ENCODE data around the gene FADS2.
"Not testable (repeated sequence)": the region's sequence is repeated elsewhere in the genome, so short reads cannot be mapped to it uniquely, and the experiment has no call there.

Gene FADS2

DNA sequence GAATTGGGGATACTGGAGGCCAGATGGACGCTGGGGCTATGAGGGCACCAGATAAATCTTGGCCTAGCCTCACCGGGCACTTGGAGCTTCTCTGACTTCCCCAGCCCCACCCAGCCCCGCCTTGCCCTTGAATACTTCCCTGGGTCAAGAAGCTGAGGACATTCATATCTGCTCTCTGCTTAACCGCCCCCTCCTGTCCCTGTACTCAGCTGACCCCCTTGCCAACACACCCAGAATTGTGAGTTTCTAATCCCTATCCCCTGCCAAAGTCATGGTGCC, 41.3 kb downstream of the FADS2 start:
- no peak for DNase-seq

DNA sequence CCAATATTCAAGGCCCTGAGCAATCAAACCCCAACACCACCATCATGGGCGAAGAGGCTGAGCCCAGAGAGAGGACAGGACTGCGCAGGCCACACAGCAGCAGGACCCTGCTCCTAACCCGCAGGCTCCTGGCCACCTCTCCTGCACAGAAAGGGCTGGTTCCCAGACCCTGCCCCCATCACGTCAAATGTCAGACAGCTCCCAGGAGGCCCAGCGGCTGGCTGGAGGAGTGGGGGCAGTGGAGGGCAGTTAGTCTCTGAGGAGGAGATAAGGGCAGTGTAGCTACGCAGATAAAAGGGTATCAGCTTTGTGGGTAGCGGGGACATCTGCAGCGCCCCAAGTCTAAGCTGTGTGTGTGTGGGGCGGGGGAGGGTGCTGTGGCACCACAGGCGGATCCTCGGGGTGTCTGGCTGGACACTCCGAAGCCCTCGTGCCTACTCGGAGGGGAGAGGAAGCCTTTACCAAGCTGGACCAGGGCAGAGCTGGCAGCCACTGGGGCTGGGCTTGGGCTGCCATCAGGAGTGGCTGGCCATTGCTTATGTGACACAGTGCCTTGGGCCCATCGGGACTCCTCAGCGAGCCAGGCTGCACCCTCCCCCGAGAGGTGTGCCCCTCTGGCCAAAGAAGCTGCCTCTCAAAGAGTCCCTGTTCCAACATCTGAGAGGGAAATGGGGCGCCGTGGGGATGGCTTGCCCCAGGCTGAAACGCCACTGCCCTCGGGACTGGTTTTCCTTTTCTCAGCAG, 41.8 kb downstream of the FADS2 start:
- no peak for DNase-seq

DNA sequence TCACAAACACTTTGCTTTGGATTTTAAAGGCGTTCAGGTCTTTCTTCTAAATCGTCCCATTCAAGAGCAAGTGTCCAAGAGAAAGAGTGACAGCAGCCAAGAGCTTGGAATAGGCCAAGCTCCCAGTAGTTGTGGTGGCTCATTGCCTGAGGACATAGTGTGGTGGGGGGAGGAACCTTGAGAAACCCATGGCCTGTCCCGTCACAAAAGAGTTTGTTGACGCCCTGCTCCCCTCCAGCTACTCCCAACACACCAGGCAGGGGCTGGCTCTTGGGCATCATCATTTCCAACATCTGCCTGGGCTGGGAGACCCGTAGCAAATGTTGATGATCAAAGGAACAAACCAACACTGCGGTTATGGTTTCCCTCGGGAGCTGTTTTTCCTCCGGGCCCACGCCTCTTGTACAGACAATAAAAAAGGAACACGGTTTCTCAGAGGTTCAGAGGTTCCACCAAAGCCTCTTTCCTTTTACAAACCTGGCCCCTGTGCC, 42.5 kb downstream of the FADS2 start:
- DNase-seq = no peak

DNA sequence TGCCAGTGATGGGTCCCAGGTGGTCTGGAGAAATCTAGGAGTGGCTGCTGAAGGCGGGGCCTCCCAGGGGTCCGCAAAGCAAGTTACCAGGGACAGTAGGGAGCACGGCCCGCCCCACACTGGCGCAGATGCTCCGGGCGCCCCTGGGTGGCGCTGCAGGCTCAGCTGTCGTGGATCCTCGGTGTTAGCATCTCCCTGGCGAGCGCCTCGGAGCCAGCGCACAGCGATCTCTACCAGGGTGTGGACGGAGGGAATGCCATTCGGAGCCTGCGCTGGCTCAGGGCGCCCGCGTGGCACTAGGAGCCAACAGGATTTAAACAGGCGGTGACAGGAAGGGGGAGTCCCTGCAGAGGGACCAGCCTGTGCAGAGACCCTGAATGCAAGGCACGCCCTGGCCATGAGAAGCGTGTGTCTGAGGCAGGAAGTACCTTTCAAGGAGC, 43.1 kb downstream of the FADS2 start:
- peak; percentile 27 for DNase-seq

DNA sequence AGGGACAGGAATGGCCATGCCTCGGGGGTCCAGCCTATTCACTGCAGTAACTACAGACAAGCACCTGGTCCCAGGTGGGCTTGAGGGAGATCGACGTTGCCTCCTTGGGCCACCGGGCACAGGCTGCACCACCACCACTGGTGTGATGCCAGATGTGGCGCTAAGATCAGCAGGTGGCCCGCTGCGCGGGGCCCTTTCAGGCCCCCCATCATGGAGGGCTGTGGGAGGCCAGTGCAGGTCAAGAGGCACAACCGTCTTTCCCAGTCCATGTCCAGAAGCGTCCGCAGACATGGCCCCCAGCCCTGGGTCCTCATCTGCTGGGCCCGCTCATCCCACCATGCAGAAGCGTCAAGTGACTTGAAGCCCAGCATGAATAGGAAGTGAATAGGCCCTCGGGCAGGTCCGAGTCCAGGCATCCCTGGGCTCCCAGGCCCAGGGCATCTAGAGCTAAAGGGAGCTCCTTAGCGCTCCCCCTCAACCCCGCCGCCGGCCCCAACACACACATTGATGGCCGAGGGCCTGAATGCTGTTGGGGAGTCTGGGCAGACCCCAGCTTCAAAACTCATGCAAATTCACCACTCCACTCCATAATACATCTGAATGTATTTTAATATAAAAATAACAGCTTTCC, 45.0 kb downstream of the FADS2 start:
- DNase-seq = no peak

DNA sequence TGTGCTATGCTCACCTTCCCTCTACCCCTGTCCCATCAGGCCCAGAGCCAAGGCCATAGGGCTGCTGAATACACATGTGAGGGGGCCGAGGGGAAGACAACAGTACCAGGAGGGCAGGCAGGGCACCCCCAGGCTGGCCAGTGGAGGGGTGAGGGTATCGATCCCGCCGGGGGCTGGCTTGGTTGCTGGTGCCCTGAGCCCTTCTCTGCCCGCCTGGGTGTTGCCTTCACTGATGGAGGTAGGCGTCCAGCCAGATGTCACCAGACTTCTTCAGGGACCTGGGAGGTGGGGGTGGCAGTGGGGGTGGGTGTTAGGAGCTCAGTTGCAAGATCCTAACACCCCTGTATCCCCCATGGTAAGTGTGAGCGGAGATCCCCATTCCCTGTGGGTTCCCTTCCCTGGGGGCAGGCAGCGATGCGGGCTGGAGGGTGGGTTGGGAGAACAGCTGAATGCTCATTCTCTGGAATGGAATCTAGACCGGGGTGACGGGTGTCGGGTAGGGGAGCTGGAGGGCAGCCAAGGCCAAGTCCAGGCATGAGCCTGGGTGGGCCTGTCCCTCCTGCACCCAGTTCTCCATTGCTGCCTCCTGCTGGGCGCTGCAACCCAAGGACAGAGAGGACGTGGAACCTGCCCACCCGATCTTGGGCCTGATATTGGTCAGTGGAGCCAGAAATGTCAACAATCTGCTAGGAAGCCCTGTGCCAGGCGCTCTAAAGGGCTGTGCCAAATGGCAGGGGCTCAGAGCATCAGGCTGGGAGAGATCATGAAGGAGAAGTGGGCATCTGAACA, 45.7 kb downstream of the FADS2 start:
- no peak for DNase-seq

DNA sequence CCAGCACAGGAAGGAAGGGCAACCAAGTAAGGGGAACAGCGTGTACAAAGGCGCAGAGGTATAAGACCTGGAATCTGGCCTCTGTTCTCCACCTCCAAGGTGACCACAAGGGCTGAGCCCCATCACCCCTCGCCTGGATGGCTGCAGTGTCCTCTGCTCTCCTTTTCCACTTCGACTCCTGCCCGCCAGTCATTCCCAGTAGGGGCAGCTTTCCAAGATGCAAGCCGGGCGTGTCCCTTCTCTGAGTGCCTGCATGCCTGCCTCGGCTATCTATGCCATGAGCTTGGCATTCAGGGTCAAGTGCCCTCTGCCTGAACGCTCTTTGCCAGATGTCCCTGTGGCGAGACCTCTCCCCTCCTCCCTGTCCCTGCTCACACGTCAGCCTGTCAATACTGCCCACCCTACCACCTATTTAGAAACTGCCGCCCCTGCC, 46.3 kb downstream of the FADS2 start:
- DNase-seq = no peak

DNA sequence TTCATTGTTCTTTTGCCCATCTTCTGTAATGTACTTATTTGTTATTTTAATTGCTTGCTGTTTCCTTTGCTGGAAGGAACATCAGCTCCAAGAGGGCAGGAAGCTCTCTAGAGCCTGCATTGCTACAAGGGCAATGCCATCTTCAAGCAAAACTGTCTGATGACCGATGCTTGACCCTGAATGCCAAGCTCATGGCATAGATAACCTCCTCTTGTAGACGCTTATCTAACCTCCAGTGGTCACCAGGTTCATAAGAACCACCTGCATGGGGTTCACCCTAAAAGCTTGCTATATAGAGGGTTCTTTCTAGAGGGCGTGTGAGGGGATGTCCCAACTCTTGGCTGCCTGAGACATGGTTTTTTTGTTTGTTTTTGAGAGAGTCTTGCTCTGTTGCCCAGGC, 46.8 kb downstream of the FADS2 start:
- DNase-seq = no peak

DNA sequence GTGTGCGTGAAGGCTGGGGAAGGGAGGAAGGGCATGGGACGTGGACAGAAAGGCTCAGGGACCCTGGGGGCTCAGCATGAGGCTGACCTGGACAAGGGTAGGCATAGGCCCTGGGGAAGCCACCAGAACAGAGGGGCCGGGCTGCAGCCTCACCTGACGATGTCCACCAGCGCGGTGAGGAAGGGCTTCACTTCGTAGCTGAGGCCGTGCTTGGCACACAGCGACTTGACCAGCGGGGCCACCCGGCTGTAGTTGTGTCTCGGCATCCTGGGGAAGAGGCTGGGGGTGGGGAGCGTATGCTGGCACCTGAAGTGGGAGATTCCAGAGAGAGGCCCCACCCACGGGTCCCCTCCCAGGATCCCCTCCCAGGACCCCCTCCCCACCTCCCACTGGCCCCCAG, 47.6 kb downstream of the FADS2 start:
- no peak for DNase-seq

DNA sequence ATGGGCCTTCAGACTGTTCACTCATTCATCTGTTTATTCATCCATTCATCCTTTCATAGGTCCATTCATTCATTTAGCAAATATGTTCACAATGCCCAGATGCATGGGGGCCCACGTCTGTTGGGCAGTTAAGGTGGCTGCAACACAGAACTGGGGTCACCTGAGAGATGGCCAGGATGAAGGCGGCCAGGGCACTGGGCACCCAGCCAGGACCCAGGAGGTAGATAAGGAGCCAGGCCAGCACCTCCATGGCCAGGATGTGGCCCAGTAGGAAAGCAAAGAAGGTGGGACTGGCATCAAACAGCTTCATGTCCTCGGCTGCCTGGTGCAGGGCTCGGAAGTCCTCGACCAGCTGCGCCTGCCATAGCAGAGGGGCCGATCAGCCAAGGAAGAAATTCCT, 51.1 kb downstream of the FADS2 start:
- DNase-seq = no peak

DNA sequence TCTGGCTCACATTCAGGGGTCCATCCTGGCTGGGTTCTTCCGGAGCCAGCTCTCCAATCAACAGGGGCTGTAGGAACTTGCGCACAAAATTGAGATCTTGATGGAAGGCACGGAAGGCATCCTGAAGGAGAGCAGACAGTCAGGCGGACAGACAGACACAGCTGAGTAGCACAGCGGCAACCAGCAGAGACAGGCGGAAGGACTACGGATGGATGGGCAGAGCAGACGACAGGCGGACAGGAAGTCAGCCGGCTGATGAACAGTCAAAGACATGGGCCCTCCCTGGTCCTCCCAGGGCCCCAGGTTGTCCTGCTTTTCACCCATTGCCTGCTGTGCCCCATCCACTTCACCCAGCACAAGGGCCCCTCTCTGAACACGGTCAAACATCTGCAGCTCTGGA, 51.9 kb downstream of the FADS2 start:
- DNase-seq = no peak

DNA sequence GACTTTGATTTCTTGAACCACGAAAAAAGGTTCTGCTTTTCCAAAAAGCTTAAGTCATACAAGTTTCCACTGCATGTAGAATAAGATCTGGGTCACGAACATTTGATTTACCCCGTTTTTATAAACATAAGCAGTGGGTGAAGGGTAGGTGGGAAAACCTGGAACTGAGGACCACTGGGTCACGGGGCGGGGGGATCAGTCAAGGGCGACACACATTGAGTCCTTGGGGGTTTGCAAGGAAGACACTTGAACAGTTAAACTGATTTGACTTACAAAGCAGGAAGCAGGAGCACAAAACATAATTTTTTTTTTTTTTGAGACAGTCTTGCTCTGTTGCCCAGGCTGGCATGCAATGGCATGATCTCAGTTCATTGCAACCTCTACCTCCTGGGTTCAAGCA, 52.4 kb downstream of the FADS2 start:
- DNase-seq = no peak

DNA sequence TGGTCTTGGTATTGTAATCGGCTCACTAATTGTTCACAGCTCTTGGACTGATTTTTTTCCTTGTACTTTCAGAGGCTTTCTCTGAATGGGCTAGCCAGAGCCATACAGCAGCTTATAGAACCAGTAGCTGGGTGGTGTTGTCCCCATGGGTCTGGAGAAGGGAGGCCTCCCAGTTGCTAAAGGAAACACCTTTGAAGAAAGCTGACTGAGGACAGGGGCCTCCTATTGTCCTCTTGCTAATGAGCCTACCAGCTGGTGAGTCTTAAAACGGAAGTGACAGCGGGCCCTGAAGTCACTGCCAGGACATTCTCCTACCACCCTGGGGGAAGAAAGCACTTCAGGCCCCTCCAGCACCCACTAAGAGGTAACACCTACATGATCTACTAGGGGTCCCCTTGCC, 53.3 kb downstream of the FADS2 start:
- DNase-seq = no peak

DNA sequence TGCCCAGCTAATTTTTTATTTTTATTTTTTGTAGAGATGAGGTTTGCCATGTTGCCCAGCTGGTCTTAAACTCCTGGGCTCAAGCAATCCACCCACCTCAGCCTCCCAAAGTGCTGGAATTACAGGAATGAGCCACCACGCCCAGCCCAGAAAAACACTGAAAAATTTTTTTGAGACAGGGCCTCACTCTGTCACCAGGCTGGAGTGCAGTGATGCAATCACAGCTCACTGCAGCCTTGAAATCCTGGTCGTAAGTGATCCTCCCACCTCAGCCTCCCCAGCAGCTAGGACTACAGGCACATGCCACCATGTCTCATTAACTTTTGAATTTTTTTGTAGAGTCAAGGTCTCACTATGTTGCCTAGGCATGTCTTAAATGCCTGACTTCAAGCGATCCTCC, 54.2 kb downstream of the FADS2 start:
- DNase-seq = not testable (repeated sequence)

DNA sequence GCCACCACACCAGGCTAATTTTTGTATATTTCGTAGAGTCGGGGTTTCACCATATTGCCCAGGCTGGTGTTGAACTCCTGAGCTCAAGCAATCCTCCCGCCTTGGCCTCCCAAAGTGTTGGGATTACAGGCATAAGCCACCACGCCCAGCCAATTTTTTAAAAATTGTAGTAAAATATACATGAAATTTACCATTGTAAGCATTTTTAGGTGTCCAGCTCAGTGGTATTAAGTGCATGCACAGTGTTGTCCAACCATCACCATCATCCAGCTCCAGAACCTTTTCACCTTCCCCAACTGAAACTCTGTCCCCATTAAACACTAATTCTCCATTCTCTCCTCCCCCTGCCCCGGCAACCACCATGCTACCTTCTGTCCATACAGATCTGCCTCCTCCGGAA, 54.8 kb downstream of the FADS2 start:
- DNase-seq = no peak

DNA sequence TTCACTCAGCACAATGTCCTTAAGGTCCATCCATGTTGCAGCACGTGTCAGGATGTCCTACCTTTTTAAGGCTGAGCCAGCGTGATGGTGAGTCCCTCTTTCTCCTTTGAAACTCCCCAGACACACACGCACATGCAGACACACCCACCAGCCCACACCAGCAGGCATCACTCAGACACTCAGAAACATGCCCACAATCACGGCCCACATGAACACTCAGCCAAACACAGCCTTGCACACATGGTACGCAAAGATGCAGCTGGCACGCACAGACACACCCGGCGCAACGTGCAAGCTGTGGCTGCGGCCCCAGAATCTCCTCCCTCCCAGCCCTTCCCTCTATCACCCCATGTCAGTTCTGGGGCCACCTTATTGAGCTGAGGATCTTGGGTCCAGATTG, 55.2 kb downstream of the FADS2 start:
- no peak for DNase-seq

DNA sequence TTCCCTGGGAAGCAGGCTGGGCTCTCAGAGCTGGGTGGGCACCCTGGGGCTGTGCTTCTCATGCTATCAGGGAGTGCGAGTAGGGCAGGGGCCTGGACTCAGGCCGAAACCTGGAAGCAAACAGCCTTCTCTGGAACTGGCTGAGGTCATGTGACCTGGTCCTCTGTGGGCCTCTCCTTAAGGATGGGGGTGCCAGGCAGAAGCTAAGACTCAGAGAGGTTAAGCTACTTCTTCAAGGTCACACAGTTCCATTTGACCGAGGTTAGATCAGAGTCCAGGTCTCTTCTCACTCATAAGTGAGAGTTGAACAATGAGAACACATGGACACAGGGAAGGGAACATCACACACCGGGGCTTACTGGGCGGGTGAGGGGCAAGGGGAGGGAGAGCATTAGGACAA, 55.8 kb downstream of the FADS2 start:
- no peak for DNase-seq

DNA sequence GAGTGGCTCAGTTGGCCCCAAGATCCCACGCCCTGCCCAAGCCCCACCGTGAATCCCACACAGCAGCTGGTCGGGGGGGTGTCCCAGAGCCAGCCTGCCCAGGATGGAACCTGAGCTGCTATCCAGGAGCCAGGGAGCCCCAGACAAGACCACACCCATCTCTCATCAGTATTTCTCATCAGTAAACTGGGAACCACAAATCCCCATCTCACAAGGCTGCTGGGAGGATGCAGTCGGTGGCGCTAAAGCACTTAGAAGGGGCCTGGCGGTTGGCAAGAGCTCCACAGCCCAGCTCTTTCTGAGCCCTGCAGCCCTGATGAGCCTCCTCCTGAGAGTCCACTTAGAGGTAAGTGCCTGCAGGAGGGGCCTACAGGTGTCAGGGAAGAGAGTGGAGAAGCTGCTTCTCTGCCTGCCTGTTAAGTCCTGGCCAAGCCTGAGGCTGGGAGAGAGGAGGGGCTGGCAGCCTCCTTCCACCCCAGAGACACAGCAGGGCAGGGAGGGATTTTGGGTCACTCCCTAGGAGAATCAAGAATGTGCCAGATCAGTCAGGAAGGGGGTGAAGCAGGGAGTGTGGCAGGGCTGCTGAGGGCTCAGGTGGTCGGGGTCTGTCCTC, 57.2 kb downstream of the FADS2 start:
- DNase-seq = no peak

DNA sequence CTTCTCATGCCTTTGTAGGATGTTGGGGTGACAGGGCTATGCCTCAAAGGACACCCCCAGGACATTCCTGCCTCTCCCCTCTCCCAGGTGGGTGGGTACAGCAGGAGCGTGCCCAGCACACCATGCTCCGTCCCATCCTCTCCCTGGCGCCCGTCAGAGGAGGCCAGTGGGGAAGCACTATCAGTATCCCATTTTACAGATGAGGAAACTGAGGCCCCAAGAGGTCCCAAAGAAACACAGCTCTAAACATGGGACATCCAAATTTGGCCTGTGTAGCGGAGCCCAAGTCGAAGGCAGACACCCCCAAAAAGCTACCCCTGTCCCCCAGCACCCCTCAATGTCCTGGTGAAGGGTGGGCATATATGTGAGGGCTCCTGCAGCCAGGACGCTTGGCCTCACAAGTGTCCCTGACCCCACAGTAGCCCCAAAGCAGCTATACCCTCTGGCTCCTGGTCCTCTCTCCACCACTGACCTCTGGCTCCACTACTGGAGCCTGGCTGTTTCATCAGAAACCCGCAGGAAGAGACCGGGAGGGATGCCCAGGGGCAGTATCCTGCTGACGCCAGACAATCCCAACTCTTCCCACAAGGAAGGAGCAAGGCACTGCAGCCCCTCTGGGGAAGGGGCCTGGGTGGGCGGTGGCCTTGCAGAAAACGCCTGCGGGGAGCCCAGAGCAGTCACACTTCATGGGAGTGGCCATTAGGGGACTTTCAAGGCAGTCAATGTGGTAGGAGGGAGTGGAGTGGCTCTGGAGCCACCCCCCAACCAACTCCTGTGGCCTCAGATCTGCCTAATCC, 57.9 kb downstream of the FADS2 start:
- no peak for DNase-seq

DNA sequence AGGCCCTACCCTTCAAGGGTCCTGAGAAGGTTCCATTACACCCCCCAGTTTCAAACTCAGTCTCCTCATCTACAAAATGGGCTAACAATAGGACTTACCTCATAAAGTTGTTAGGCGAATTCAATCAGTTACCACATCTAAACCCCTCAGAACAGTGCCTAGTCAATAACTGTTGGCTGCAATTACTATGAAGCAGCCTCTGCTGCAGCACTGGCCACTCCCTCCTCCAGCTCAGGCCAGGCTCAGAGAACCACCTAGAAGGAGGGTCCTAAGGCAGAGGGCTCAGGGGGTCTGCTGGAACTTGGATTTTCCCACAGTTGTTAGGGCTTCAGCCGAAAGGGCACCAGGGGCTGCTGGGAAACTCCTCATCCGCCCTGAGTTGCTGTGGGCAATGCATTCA, 58.5 kb downstream of the FADS2 start:
- no peak for DNase-seq

DNA sequence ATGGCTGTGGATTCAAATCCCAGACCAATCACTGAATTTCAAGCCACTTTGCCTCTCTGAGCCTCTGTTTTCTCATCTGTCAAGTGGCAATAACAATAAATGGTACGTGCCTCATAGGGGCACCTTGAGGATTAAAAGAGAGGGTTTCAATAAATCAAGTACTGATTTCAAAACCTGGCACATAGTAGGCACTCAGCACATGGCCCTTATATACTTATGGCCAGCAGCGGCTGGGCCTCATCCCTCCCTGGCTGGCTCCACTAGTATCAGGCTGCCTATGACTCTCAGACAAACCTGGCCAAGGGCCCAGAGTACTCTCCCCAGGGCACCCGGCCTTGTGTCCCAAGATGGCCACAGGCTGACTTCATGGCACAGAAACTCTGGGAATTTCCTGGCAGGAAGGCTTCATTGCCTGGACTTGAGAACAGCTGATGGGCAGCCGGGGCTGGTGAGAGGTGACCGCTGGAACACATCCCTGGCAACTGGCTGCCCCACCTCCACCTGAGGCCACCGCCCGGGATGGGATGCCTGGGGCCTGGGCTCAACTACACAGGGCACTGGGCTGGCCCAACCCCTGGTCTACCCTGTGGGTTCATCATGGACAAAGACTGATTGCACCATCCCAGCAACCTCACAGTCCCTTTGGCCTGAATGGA, 59.9 kb downstream of the FADS2 start:
- DNase-seq = no peak

DNA sequence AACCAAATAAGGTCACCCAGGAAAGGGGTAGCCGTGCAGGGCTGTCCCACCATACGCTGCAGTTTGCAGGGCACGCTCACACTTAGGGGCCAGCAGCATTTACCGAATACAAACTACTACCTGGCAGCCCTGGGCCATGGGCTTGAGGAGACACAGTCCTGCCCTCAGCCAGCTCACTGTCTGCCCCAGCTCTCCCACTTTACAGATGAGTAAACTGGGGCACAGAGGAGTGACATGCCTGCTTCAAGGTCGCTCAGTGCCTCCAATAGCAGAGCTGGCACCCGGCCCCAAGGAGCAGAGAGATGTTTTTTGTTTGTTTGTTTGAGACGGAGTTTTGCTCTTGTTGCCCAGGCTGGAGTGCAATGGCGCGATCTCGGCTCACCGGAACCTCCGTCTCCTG, 60.5 kb downstream of the FADS2 start:
- DNase-seq = no peak

Measured in activated gamma-delta T cell (primary cell).